Middle frontal gyrus (tissue), 1 donor: ENCODE measurements around the gene CCDC190.
"Not testable (repeated sequence)": the region's sequence is repeated elsewhere in the genome, so short reads cannot be mapped to it uniquely, and the experiment has no call there.

Experiments
- DNase-seq: peaks from one replicate; pipeline ENCODE4 v3.0.0-alpha.2; 2015; ENCODE audit warnings: low spot score; ENCODE audit errors: extremely low spot score

Gene CCDC190

DNA sequence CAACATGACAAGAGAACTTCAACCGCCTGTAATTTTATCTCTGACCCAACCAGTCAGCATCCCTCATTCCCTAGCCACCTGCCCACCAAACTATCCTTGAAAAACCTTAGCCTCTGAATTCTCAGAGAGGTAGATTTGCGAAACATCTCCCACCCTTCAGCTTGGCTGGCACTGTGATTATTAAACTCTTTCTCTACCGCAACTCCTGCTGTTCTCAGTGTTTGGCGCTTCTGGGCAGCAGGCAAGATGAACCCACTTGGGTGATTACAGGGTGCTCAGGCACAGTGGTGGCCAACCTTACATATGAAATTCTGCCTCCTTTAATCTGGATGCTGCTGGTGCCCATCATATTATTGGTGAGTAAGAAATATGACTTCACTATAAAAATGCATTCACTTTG, 22.1 kb downstream of the CCDC190 start:
- DNase-seq, result no peak

GRCh38 chr1:162835157-162835899, 25.6 kb downstream of the CCDC190 start:
- no peak for DNase-seq

DNA sequence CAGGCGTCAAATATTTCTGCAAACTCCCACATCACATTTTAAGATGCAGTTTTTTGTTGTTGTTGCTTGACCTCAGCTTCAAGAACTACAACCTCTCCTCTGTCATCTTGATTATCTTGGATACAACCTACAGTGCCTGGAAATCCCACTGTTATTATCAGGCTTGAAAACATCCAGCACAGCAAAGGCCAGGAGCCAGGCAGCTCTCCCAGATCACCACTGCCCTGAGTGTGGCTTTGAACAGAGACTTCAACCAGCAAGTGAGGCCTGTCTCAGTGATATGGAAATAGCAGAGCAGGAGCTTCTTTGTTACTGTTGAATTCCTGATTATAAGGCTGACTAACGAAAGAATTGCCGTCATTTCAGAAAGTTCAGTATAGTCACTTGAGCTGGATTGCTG, 28.5 kb downstream of the CCDC190 start:
- no peak for DNase-seq

DNA sequence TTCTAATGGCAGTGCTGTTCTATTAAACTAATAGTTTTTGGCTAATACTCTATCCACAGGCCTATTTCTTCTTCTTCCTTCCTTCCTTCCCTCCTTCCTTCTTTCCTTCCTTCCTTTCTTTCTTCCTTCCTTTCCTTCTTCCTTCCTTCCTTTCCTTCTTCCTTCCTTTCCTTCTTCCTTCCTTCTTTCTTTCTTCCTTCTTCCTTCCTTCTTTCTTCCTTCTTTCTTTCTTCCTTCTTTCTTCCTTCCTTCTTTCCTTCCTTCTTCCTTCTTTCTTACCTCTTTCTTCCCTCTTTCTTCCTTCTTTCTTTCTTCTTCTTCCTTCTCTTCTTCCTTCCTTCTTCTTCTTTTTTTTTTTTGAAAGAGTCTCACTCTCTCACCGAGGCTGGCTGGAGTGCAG, 31.7 kb downstream of the CCDC190 start:
- no peak for DNase-seq

DNA sequence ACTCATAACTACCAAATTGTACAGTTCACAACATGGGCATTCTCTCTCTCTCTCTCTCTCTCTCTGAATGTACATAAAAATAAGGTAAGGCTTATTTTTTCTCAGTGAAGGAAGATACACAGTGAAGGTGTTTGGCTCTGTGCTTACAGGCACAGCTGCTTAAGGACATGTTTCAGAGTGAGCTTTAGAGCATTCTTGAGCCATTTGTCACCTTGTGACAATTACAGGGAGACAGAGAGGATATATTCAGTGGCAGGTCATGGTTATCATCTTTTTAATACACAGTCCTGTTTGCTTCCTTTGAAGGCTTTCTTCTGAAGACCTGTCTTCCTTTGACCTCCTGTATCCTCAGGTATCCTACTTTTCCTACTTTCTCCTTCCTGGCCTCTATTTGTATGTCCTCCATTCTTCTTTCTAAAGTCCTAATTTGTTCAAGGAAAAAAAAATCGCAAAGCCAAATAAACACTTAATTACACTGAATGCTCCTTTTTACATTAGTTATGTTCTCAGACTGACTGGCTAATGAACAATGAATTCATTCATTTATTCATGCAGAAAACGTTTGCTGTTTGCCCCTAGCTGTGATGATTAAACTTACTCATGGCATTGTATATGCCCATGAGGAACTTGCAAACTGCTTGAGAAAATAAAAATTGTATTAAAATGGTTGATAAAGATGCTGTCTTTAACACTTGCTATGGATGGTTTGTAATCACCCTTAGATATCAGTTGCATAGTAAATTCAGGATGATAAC, 37.0 kb downstream of the CCDC190 start:
- DNase-seq, result no peak

DNA sequence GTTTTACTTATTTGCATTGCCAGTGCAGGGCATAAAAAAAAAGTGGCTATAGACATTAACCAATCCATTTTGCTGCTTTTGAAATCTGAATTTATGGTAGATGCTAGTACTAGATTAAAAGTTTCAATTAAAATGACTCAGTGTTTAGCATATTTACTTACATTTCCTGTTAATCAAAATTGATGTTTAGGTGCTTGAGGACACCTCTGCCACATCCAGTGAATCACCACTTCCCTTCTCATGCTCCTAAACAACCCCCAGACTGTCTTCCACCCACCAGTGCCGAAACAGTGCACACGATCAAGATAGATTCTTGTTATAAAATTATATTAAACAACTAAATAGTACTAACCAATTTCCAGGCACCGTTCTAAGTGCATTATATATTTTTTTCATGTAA, 37.7 kb downstream of the CCDC190 start:
- no peak for DNase-seq

GRCh38 chr1:162822391-162823200, 38.4 kb downstream of the CCDC190 start:
- no peak for DNase-seq

GRCh38 chr1:162818666-162819065, 42.3 kb downstream of the CCDC190 start:
- DNase-seq, result not testable (repeated sequence)

GRCh38 chr1:162818136-162818535, 42.8 kb downstream of the CCDC190 start:
- not testable (repeated sequence) for DNase-seq

DNA sequence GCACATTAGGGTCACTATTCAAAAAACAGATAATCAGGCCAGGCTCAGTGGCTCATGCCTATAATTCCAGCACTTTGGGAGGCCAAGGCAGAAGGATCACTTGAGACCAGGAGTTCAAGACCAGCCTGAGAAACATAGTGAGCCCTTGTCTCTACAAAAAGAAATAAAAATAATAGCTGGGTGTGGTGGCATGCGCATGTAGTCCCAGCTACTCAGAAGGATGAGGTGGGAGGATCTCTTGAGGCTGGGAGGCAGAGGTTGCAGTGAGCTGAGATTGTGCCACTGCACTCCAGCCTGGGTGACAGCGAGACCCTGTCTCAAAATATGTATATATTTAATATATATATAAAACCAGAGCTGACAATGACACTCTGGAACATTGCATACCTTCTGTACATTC, 48.6 kb downstream of the CCDC190 start:
- DNase-seq, result not testable (repeated sequence)

DNA sequence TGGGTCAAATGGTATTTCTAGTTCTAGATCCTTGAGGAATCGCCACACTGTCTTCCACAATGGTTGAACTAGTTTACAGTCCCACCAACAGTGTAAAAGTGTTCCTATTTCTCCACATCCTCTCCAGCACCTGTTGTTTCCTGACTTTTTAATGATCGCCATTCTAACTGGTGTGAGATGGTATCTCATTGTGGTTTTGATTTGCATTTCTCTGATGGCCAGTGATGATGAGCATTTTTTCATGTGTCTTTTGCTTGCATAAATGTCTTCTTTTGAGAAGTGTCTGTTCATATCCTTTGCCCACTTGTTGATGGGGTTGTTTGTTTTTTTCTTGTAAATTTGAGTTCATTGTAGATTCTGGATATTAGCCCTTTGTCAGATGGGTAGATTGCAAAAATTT, 53.5 kb downstream of the CCDC190 start:
- not testable (repeated sequence) for DNase-seq
